SU-DHL-6 (cell line): ENCODE data around the gene BMPR1A.

Experiments
- H2AFZ ChIP-seq: fragments of 200-600 bp; sonication (generic); 2 replicates; pipeline ENCODE4 v1.6.1; 2014; ENCODE audit warnings: low read depth, mild to moderate bottlenecking, moderate library complexity, mixed read lengths, antibody characterized with exemption, low read length; ENCODE audit not compliant: severe bottlenecking
- H3F3A ChIP-seq: fragments of 200-600 bp; shearing (Covaris generic); 2 replicates; pipeline ENCODE4 v1.6.0; 2016; ENCODE audit warnings: antibody characterized with exemption, mild to moderate bottlenecking; ENCODE audit not compliant: insufficient read depth
- H3K27ac ChIP-seq: fragments of 200-600 bp; sonication (generic); 2 replicates; pipeline ENCODE4 v1.5.1; 2016; ENCODE audit warnings: low read depth, mild to moderate bottlenecking, low read length, moderate library complexity, mixed read lengths
- H3K27me3 ChIP-seq: fragments of 200-600 bp; sonication (generic), shearing (Covaris generic); 2 replicates; pipeline ENCODE4 v1.6.0; 2014; ENCODE audit warnings: mild to moderate bottlenecking, low read length
- H3K36me3 ChIP-seq: fragments of 200-600 bp; sonication (generic); 2 replicates; pipeline ENCODE4 v1.6.1; 2014; ENCODE audit warnings: mild to moderate bottlenecking, low read length, mixed read lengths
- H3K4me2 ChIP-seq: fragments of 300-600, 200-600 bp; shearing (Covaris generic), sonication (generic); 2 replicates; pipeline ENCODE4 v1.6.0; 2014; ENCODE audit warnings: low read length, low read depth, mild to moderate bottlenecking; ENCODE audit not compliant: poor library complexity, severe bottlenecking
- H3K4me3 ChIP-seq: fragments of 200-600 bp; sonication (generic); 2 replicates; pipeline ENCODE4 v1.5.1; 2014; ENCODE audit warnings: antibody characterized with exemption, low read length, mild to moderate bottlenecking, mixed read lengths; ENCODE audit not compliant: insufficient read depth, poor library complexity, severe bottlenecking
- H3K79me2 ChIP-seq: fragments of 200-600 bp; sonication (generic); 2 replicates; pipeline ENCODE4 v1.6.1; 2014; ENCODE audit warnings: mild to moderate bottlenecking, low read length, moderate library complexity; ENCODE audit not compliant: insufficient read depth
- H3K9ac ChIP-seq: fragments of 200-600 bp; sonication (generic); 2 replicates; pipeline ENCODE4 v1.7.0; 2014; ENCODE audit warnings: mild to moderate bottlenecking, low read length
- H3K9me2 ChIP-seq: fragments of 200-600 bp; sonication (generic); replicated peaks from 2 replicates; pipeline ENCODE4 v1.6.1; 2014; ENCODE audit warnings: low read length; ENCODE audit not compliant: insufficient read depth
- H3K9me3 ChIP-seq: fragments of 200-600 bp; sonication (generic); 2 replicates; pipeline ENCODE4 v1.6.1; 2014; ENCODE audit warnings: low read length, mixed read lengths; ENCODE audit not compliant: insufficient read depth
- H4K20me1 ChIP-seq: fragments of 200-600 bp; sonication (generic); 2 replicates; pipeline ENCODE4 v1.6.1; 2014; ENCODE audit warnings: low read depth, mild to moderate bottlenecking, antibody characterized with exemption, low read length, moderate library complexity, mixed read lengths
- EZH2phosphoT487 ChIP-seq: fragments of 200-600 bp; sonication (generic), shearing (Covaris generic); conservative IDR thresholded peaks from 2 replicates; pipeline ENCODE4 v1.6.1; 2018; ENCODE audit warnings: mild to moderate bottlenecking, antibody characterized with exemption, low read length, moderate library complexity, mixed read lengths
- TF ChIP-seq, protein P1 (sequence below): fragments of 200-600 bp; sonication (generic); IDR thresholded peaks from one replicate; pipeline ENCODE4 v1.5.1; 2017; ENCODE audit warnings: antibody characterized with exemption, mild to moderate bottlenecking, low read length, moderate library complexity; ENCODE audit not compliant: insufficient read depth, poor library complexity, severe bottlenecking

BMPR1A gene

DNA sequence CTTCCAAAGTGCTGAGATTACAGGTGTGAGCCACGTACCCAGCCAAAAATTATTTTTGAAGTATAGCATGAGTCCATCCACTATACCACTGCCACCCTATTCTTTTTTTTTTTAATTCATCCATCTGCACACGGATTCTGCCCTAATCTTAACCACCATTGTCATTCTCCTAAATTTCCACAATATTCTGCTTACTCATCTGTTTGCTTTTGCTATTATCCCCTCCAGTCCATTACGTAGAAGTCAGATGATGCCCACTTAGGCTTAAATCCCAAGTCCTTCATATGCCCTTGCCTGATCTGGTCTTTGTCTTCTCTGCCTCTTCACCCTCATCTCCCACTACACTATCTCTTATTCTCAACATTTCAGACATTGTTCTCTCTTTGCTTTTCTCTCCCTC lies 114.3 kb downstream of the BMPR1A start:
- Histone ChIP-seq H3F3A (no peaks in the 10 kb centered on the region), H3K9me3 (no peaks in the 10 kb centered on the region), H3K27me3 (no peaks in the 10 kb centered on the region), H3K27ac (no peak overlapping the region), H3K9me2 (no peaks in the 10 kb centered on the region), H3K79me2 (peaks cover 5% of the 10 kb centered on the region; the same call in 1 of the 2 replicates), H3K9ac (no peak overlapping the region), H3K4me2 (no peak overlapping the region), H3K4me3 (no peak overlapping the region), H4K20me1 (no peaks in the 10 kb centered on the region), H3K36me3 (no peaks in the 10 kb centered on the region), H2AFZ (no peak overlapping the region)
- TF ChIP-seq EZH2phosphoT487 = no peak
- TF ChIP-seq, protein P1, sequence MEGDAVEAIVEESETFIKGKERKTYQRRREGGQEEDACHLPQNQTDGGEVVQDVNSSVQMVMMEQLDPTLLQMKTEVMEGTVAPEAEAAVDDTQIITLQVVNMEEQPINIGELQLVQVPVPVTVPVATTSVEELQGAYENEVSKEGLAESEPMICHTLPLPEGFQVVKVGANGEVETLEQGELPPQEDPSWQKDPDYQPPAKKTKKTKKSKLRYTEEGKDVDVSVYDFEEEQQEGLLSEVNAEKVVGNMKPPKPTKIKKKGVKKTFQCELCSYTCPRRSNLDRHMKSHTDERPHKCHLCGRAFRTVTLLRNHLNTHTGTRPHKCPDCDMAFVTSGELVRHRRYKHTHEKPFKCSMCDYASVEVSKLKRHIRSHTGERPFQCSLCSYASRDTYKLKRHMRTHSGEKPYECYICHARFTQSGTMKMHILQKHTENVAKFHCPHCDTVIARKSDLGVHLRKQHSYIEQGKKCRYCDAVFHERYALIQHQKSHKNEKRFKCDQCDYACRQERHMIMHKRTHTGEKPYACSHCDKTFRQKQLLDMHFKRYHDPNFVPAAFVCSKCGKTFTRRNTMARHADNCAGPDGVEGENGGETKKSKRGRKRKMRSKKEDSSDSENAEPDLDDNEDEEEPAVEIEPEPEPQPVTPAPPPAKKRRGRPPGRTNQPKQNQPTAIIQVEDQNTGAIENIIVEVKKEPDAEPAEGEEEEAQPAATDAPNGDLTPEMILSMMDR = no peak

DNA sequence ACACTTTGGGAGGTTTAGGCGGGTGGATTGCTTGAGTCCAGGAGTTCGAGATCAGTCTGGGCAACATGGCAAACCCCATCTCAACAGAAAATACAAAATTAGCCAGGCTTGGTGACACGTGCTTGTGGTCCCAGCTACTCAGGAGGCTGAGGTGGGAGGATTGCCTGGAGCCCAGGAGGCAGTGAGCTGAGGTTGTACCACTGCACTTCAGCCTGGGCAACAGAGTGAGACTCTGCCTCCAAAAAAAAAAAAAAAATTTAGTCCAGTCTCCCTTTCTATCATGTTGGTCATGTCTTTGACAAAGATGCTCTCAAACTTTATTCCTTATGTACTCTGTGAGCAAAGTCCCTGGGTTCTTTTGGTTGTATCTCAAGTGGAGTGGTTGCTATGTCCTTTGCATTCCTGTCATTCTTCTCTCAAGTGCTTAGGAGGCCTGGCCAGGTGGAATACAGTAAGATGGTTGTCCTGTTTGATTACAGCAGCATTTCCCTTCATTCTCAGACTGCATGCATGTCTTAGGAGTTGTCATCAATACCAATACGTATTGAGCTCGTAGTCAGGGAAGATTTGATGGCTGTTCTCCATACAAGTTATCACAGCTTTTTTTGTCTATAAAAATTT lies 115.3 kb downstream of the BMPR1A start:
- Histone ChIP-seq H3K4me3 (no peak overlapping the region), H3K27ac (no peak overlapping the region), H4K20me1 (no peaks in the 10 kb centered on the region), H2AFZ (no peak overlapping the region), H3K4me2 (no peak overlapping the region), H3K9ac (no peak overlapping the region), H3K79me2 (peaks cover 5% of the 10 kb centered on the region; the same call in 1 of the 2 replicates), H3K36me3 (no peaks in the 10 kb centered on the region), H3K9me3 (no peaks in the 10 kb centered on the region), H3K9me2 (no peaks in the 10 kb centered on the region), H3F3A (no peaks in the 10 kb centered on the region), H3K27me3 (no peaks in the 10 kb centered on the region)
- TF ChIP-seq, protein P1 = no peak

DNA sequence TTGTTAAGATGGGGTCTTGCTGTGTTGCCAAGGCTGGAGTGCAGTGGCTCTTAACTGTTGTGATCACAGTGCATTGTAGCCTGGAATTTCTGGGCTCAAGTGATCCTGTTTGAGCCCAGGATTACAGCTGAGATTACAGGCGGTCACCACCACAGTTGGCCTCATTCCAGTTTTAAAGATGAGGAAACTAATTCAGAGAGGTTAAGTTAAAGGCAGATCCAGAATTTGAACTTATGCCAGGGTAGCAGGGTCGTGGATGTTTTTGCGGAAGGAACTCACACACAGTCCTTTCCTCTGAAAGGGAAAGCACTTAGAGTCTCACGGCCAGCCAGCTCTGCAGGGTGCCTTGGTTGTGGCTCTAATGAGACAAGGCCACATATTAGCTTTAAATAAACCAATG lies 116.3 kb downstream of the BMPR1A start:
- Histone ChIP-seq H4K20me1 (no peaks in the 10 kb centered on the region), H3K27me3 (no peaks in the 10 kb centered on the region), H3K4me2 (no peak overlapping the region), H3K9me3 (no peaks in the 10 kb centered on the region), H3K27ac (no peak overlapping the region), H3K79me2 (peaks cover 5% of the 10 kb centered on the region; the same call in 1 of the 2 replicates), H3K36me3 (peaks cover 2% of the 10 kb centered on the region; the same call in 1 of the 2 replicates), H3F3A (no peaks in the 10 kb centered on the region), H3K4me3 (no peak overlapping the region), H2AFZ (no peak overlapping the region), H3K9me2 (no peaks in the 10 kb centered on the region), H3K9ac (no peak overlapping the region)
- TF ChIP-seq, protein P1 = no peak
- TF ChIP-seq EZH2phosphoT487 = no peak
